GM19455 (cell line): ENCODE measurements around the gene ARL6IP1.
"Not testable (repeated sequence)": the region's sequence is repeated elsewhere in the genome, so short reads cannot be mapped to it uniquely, and the experiment has no call there.

Experiments
- ATAC-seq: cut with Tn5 transposase; IDR thresholded peaks from one replicate; pipeline ENCODE4 v1.9.1; 2021; ENCODE audit not compliant: unreplicated experiment

ARL6IP1 gene

DNA sequence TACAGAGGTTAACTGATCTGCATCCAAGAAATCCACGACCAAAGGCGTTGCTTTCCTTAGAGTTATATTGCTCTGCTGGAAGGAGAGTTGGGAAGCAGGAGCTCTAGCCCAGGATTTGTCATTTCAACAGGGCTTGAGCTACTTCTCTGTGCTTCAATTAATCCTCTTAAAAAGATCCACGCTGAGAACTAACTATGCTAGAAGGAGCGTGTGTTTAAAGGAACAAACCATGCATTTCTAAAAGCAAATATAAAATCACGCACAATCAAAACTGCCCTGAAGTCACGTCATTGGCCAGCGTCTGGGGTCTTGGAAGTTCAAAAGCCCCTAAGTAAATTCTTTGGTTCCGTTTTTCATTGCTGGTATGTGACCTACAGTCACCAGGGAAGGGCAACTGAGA, 1.1 kb downstream of the ARL6IP1 start:
- no peak for ATAC-seq

DNA sequence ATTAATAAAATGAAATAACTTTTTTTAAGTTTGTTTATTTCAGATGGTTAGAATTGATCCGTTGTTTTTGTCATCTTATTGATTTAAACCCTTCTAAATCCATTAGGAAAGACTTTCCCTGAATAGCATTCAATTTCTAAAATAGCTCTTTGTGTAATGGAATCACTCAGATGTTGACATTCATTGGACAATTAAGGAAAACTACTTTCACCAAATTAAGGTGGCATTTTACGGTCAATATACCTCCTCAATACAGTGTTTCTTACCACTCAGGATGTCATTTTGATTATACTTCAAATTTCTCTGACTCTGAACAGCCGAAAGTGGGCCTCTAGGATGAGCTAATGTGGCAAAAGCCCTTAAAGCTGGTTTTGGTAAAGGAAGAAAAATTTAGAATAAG, 1.8 kb downstream of the ARL6IP1 start:
- no peak for ATAC-seq

DNA sequence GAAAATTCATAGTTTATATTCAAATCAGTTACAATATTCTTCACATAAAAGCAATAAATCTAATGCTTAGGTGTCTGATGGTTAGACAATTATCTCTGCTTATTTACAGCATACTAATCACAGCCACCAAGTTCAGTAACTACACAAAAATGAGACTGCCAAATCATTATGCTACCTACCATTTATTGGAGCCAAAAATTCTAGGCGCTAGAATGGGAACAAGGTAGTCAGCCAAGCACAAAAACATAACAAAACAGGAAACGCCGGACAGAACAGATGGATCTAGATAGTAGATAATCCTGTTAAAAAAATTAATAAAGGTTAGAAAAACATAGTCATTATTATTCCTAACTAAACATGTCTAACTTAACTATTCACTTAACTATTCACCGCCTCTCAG, 3.6 kb downstream of the ARL6IP1 start:
- ATAC-seq = no peak

DNA sequence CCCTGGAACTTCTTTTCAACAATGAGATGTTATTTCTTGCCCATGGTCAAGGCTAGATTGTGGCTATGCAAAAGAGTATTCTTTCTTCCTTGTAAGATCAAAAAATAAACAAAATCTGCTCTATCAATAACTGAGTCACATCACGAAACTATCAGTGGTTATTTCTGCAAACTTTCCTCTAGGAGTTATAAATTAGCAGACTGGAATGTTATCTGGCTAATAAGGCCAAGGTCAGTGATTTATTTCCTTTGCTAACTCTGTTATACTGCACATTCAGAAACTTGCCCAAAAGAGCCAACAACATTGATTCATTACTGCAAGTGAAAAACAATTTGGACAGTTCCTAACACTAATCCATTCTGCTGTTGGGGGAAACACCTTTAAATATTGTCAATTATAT, 5.0 kb downstream of the ARL6IP1 start:
- ATAC-seq = no peak

DNA sequence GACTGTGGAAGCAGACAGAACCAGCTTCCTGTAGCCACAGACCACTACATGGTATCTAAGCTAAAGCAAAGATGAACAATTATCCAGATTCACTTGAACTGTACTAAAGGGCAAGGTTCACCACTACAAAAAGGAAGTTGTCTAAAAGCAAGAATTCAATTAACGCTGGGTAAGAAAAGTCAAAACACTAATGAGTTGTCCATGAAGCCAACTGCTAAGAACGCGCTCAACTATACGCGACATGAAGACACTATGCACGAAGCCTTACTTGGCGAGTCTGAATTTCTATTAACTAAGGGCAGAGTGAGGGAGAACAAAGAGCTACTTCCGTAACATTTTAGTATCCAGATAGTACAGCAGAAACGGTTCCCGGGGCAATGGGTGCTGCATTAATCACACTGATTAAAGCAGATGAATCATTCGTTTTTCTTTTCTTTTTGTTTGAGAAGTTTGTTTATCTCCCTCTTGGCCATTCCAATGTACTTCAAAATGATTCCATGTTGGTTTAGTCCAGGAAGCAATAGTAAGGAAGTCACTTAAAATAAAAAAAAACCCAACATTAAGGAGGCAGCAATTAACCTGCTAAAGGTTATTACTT, 8.4 kb downstream of the ARL6IP1 start:
- no peak for ATAC-seq

DNA sequence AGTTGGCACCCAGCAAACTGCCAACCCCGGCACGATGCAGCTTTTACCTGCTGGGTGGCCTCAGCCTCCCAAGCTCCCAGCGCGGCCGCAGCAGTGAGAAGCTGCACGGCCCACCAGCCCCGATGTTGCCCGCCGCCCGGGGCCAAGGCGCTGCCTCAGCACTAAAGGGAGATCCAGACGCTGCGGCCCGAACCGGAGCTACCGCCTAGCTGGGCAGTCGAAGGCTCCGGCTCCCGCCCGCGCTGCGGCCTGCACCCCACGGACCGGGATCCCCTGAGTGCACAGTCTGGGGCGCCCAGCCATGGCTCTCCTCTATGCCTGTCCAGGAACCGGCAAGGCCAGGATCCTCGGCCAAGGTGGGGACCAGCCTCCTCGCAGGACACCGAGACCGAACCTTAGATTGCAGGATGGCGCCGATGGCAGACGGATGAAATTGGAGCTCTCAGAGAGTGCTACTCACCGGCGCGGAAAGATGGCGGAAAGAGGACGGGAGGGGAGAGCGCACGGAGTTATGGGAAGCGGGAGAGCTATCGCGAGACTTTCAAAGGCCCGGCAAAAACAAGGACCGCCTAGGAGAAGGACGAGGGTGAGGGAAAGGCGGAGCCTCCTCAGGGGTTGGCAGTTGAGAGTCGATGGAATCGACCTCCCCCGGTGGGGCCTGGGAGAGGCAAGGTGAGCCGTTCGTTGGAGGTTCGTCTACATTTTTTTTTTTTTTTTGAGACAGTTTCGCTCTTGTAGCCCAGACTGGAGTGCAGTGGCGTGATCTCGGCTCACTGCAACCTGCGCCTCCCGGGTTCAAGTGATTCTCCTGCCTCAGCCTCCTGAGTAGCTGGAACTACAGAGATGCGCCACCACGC, 11.3 kb downstream of the ARL6IP1 start, which contains the start of gene RPS15A:
TSS of gene RPS15A (minus strand) at position 485 of the 857 bp plus-strand sequence. CDS start 1,221 bp downstream, outside the sequence.
- ATAC-seq = peak; percentile 86

DNA sequence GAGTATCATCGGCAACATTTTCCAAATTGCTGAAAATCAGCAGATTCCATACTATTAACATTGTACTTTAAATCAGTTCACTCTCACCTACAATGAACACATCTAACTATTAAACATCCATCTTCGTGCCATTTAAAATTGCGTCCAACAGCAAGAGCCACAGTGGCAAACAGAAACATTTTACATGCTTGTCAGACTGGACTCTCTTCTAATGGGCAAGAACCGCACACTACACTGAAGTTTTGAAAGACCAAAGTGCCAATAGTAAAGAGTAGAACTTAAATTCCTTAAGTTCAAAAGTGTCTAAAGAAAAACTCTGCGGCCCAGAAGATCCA, 11.9 kb downstream of the ARL6IP1 start:
- ATAC-seq = no peak

DNA sequence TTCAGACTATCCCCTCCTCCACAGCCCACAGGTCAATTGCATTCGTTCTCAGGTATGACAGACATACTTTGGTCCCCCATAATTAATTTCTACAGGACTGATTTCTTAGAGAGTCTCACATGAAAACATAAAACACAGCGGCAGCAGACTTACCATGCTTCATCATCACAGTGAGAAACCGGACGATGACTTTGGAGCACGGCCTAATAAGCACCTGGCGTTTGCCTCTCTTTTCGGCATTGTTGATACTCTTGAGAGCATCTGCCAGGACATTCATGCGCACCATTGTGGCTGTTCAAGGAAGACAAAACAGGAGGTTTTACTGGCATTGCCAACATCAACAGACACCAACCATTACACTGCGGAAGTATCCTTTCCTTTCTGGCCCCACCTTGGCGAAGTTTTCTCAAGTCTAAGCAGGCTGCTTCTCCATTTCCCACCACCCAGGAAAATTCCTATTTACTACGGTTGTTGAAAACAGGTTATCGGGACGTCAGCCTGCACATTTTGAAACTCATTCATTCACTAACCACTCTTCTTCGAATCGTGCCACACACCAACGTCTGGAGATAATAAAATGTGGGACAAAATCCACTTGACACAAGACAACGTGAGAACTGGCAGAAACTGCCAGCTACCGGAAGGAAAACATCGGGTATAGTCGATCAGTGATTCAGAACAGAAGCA, 12.4 kb downstream of the ARL6IP1 start:
- no peak for ATAC-seq

DNA sequence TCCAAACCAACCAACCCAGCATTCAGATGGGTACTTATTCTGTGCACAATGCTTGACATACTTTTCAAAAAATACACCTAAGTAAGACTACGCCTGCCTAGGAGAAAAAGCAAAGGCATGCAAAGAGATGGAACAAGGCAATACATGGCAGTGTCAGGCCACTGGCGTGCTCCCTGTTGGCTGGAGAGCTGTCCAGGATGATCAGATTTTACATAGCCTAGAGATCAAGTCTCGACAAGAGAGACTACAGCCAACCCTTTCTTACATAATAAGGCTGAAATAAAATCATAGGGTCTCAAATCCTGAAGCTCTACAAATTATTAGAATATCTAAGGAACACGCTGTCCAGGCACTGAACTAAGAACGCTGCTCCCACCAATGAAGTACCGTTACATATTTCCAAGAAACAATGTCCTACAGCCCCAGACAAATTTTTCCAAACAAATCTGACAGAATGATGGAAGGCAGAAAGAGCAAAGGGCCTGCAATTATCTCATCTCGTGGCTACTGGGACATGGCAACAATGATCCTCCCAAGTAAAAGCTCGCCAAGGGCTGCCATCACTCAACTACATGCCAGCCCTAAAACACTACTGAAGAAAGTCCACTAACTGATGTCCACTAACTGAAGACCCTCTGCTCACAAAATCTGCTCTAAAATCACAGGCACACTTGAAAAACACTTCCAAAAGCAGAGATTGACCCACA, 16.3 kb downstream of the ARL6IP1 start:
- ATAC-seq = no peak

DNA sequence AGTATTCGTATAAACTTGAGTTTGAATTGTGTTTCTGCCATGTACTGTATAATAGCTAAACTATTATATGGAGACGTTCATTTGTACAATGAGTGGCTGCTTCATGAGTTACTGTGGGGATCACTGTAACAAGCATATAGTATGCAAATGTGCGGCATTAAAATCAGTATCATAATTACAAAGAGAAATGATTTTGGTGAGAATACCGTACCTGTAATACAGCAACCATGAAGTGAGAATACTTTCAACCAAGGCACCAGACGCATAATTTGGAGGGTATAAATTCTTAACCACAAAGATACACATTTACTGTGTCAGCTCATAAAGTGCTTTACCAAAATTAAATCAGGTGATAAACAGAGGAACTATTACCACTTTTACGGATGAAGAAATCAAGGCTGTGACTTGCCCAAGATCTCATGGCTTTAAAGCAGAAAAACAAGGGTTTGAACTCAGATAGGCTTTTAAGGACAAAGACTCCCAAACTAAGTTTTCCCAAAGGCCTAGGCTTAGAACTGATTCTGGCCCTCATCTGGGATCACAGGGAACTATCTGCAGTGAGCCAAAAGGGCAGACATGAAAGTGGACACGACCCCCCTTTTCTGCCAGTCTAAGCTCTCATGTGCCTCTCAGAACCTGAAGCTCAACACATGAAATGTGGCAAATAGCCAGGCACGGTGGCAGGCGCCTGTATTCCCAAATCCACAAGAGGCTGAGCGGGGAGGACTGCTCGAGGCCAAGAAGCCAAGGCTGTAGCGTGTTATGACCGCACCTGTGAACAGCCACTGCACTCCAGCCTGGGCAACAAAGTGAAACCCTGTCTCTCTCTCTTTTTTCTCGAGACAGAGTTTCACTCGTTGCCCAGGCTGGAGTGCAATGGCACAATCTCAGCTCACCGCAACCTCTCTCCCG, 17.7 kb downstream of the ARL6IP1 start:
- no peak for ATAC-seq

DNA sequence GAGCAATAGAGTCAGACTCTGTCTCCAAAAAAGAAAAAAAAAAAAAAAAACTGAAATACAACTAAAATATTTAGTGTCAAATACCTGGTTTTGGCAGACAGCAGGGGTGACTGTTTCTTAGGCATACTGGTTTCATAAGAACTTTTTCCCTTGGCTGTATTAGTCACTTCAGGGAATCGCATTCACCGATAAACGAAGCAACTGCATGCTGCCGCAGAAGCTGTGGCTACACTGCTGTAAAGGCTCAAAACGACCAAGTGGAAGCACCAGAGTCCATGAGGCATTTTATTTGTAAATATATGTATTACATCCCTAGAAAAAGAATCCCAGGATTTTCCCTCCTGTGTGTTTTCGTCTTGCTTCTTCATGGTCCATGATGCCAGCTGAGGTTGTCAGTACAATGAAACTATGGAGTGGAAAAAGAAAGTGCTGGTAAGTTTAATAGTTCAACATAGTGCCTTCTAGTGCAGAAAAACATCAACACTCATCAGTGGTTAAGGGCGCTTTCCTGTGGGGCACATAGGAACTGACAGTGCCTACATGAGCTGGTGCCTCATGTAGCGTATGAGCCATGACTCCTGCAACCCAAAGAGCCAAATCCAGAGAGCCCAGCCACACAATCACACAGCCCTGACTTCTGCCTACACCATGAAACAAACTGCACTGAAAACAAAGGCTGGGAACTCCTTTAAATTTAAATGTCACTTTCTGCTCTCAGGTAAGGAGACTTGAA, 18.5 kb downstream of the ARL6IP1 start:
- no peak for ATAC-seq

DNA sequence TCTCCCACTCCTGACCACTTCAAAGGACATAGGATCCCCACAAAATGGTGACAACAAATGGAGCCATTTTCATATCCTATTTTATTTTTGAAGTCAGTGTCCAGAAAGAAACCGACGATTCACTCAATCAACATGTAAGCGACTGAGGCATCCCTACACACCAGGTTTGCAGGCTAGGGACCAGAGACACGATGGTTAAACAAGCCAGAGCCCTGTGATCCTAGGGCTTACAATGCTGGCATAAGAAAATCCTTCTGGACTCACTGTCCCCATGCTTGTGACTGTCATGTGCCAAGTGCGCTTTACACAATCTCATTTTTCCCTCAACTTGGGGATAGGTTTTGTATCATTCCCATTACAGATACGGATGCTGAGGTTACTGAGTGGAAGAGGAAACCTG, 20.1 kb downstream of the ARL6IP1 start:
- ATAC-seq = not testable (repeated sequence)

DNA sequence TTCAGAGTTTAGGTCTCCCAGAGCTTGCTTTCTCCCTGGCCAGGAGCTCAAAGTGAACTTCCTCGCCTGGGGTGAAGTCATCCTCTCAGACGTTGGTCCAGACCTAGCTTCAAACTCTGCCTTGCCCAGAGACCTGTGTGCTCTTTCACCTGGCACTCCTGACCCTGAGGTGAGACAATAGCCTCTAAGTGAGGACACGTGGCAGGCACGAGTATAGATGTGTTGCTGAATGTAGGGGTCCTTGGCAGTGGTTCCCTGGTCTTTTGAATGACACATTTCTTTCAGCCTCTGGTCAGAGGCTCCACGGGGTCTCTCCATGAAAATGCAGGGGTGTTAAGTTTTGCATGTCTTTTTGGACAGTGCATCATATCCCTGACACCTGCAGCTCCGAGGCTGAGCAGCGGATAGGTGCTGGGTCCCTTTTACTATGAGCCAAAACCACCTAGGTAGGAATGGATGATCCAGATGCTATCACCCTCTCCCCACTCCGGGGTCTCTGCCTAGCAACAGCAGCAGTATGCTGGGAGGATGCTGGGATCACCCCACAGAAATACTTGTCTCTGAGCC, 20.8 kb downstream of the ARL6IP1 start:
- not testable (repeated sequence) for ATAC-seq

DNA sequence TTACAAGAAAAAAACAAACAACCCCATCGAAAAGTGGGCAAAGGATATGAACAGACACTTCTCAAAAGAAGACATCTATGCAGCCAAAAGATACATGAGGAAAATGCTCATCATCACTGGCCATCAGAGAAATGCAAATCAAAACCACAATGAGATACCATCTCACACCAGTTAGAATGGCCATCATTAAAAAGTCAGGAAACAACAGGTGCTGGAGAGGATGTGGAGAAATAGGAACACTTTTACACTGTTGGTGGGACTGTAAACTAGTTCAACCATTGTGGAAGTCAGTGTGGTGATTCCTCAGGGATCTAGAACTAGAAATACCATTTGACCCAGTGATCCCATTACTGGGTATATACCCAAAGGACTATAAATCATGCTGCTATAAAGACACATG, 23.7 kb downstream of the ARL6IP1 start:
- ATAC-seq = not testable (repeated sequence)

DNA sequence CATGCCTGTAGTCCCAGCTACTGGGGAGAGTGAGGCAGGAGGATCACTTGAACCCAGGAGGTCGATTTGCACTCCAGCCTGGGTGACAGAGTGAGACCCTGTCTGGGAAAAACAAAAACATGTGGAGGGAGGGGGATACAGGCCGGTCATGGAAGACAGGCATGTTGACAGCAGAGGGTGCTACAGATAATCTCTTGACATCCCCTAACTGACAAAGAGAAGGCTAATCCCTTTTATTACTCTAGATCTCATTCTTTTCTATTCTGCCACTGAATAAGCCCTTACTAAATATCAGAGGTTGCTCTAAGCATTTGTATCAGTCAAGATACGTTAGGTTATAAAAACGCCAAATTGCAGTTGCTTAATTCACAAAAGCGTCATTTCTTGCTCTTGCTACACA, 25.0 kb downstream of the ARL6IP1 start:
- ATAC-seq = not testable (repeated sequence)

DNA sequence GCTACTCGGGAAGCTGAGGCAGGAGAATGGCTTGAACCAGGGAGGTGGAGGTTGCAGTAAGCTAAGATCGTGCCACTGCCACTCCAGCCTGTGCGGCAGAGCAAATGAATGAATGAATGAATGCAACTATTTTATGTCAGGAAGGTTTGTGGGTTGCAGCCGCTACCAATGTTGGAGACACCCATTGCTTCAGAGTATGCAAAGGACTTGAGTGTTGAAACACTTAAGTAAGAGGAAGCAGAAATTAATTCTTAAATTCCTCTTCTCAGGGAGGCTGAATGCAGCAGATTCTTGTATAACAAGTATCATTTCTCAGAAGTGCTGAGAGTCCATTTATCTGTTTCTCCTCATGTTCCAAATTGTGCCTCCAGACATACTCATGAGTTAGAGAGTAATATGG, 26.7 kb downstream of the ARL6IP1 start:
- not testable (repeated sequence) for ATAC-seq

DNA sequence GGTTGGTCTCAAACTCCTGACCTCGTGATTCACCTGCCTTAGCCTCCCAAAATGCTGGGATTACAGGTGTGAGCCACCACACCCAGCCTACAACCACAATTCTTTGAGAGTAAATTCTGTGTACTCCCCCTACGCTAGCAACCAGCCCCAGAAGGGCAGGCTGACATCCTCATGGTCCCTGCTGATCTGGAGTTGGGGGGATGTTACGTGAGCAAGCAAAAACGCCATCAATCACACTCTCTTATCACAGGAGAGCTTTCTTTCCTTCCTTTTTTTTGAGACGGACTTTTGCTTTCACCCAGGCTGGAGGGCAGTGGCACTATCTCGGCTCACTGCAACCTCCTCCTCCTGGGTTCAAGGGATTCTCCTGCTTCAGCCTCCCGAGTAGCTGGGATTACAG, 29.2 kb downstream of the ARL6IP1 start:
- ATAC-seq = not testable (repeated sequence)

DNA sequence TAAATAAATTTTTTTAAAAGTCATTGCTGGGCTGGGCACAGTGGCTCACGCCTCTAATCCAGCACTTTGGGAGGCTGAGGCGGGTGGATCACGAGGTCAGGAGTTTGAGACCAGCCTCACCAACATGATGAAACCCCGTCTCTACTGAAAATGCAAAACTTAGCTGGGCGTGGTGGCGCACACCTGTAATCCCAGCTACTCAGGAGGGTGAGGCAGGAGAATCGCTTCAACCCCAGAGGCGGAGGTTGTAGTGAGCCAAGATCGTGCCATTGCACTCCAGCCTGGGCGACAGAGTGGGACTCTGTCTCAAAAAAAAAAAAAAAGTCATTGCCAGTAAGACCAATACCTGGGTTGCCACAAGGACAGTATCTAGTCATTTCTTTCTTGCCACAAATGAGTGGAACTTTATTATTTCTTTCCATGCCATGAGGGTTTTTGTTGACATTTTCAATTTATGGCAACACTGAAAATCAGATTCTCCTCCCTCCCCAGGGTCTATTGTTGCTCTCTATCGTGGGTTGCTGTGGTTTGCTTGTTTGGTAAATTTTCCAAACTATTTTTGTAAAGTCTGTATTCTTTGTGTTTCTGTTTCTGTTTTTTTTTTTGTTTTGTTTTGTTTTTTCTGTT, 30.9 kb downstream of the ARL6IP1 start:
- not testable (repeated sequence) for ATAC-seq

DNA sequence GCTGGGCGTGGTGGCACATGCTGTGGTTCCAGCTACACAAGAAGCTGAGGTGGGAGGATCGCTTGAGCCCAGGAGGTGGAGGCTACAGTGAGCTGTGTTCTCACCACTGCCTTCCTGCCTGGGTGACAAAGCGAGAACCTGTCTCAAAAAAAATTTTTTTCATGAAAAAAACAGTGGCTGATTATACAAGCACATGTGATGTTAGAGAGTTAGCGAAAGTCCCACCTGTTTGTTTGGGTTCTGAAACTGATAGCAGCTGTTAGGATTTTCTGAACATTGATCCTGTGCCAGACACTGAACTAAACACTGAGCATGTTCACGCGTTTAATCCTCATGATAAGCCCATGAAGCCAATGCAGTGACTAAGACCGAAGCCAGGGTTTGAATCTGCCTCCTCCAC, 34.1 kb downstream of the ARL6IP1 start:
- not testable (repeated sequence) for ATAC-seq
